ENCODE data around the gene PARP3.

Gene PARP3

GRCh38 chr3:51961602-51962569 is 19.7 kb downstream of the PARP3 start:
- Histone ChIP-seq H3K27ac (ENCODE audit: low read depth, low read length) (no peak overlapping the region), H3K36me3 (ENCODE audit: control insufficient read depth, insufficient read depth, low read length) (no peaks in the 10 kb centered on the region), H3K9me3 (ENCODE audit: control insufficient read depth, insufficient read depth, low read length) (no peaks in the 10 kb centered on the region), H3K9ac (ENCODE audit: low read depth, low read length) (no peak overlapping the region), H3K27me3 (ENCODE audit: control insufficient read depth, insufficient read depth, low read length) (peaks cover 19% of the 10 kb centered on the region), H3K4me3 (ENCODE audit: low read depth, low read length) (no peak overlapping the region), H3K4me1 (ENCODE audit: control insufficient read depth, insufficient read depth, low read length) (peaks cover 15% of the 10 kb centered on the region)

GRCh38 chr3:51962854-51963530 is 20.8 kb downstream of the PARP3 start:
- no peaks in the 10 kb centered on the region for H3K9me3 ChIP-seq (ENCODE audit: control insufficient read depth, insufficient read depth, low read length)
- no peak overlapping the region for H3K4me3 ChIP-seq (ENCODE audit: low read depth, low read length)
- no peaks in the 10 kb centered on the region for H3K36me3 ChIP-seq (ENCODE audit: control insufficient read depth, insufficient read depth, low read length)
- H3K27me3 ChIP-seq (ENCODE audit: control insufficient read depth, insufficient read depth, low read length), result peaks cover 17% of the 10 kb centered on the region
- H3K27ac ChIP-seq (ENCODE audit: low read depth, low read length), result no peak overlapping the region
- no peak overlapping the region for H3K9ac ChIP-seq (ENCODE audit: low read depth, low read length)
- H3K4me1 ChIP-seq (ENCODE audit: control insufficient read depth, insufficient read depth, low read length), result peaks cover 16% of the 10 kb centered on the region

GRCh38 chr3:51963951-51964451 is 21.8 kb downstream of the PARP3 start:
- H3K4me1 ChIP-seq (ENCODE audit: control insufficient read depth, insufficient read depth, low read length), result peaks cover 23% of the 10 kb centered on the region

GRCh38 chr3:51964521-51964920 is 22.4 kb downstream of the PARP3 start:
- no peaks in the 10 kb centered on the region for H3K36me3 ChIP-seq (ENCODE audit: control insufficient read depth, insufficient read depth, low read length)
- H3K9me3 ChIP-seq (ENCODE audit: control insufficient read depth, insufficient read depth, low read length), result no peaks in the 10 kb centered on the region
- peaks cover 29% of the 10 kb centered on the region for H3K4me1 ChIP-seq (ENCODE audit: control insufficient read depth, insufficient read depth, low read length)
- no peak overlapping the region for H3K9ac ChIP-seq (ENCODE audit: low read depth, low read length)
- H3K4me3 ChIP-seq (ENCODE audit: low read depth, low read length), result no peak overlapping the region
- peaks cover 17% of the 10 kb centered on the region for H3K27me3 ChIP-seq (ENCODE audit: control insufficient read depth, insufficient read depth, low read length)
- no peak overlapping the region for H3K27ac ChIP-seq (ENCODE audit: low read depth, low read length)

More at GRCh38 chr3:51963951-51964451, 21.8 kb downstream of the PARP3 start:
- Histone ChIP-seq H3K4me3 (ENCODE audit: low read depth, low read length) (no peak overlapping the region), H3K27ac (ENCODE audit: low read depth, low read length) (no peak overlapping the region), H3K27me3 (ENCODE audit: control insufficient read depth, insufficient read depth, low read length) (peaks cover 17% of the 10 kb centered on the region), H3K9ac (ENCODE audit: low read depth, low read length) (no peak overlapping the region), H3K9me3 (ENCODE audit: control insufficient read depth, insufficient read depth, low read length) (no peaks in the 10 kb centered on the region), H3K36me3 (ENCODE audit: control insufficient read depth, insufficient read depth, low read length) (no peaks in the 10 kb centered on the region)

GRCh38 chr3:51966016-51966415 is 23.9 kb downstream of the PARP3 start:
- Histone ChIP-seq H3K4me3 (ENCODE audit: low read depth, low read length) (no peak overlapping the region), H3K4me1 (ENCODE audit: control insufficient read depth, insufficient read depth, low read length) (peaks cover 31% of the 10 kb centered on the region), H3K36me3 (ENCODE audit: control insufficient read depth, insufficient read depth, low read length) (no peaks in the 10 kb centered on the region), H3K9me3 (ENCODE audit: control insufficient read depth, insufficient read depth, low read length) (no peaks in the 10 kb centered on the region), H3K9ac (ENCODE audit: low read depth, low read length) (no peak overlapping the region), H3K27ac (ENCODE audit: low read depth, low read length) (no peak overlapping the region), H3K27me3 (ENCODE audit: control insufficient read depth, insufficient read depth, low read length) (peaks cover 17% of the 10 kb centered on the region)

GRCh38 chr3:51966486-51966885 is 24.3 kb downstream of the PARP3 start:
- Histone ChIP-seq H3K4me1 (ENCODE audit: control insufficient read depth, insufficient read depth, low read length) (peaks cover 31% of the 10 kb centered on the region), H3K9ac (ENCODE audit: low read depth, low read length) (no peak overlapping the region), H3K36me3 (ENCODE audit: control insufficient read depth, insufficient read depth, low read length) (no peaks in the 10 kb centered on the region), H3K4me3 (ENCODE audit: low read depth, low read length) (peak overlapping the region; percentile 62; the same call in 1 of the 2 replicates), H3K9me3 (ENCODE audit: control insufficient read depth, insufficient read depth, low read length) (no peaks in the 10 kb centered on the region), H3K27me3 (ENCODE audit: control insufficient read depth, insufficient read depth, low read length) (peaks cover 17% of the 10 kb centered on the region), H3K27ac (ENCODE audit: low read depth, low read length) (no peak overlapping the region)

GRCh38 chr3:51966922-51967383 is 24.8 kb downstream of the PARP3 start:
- H3K27ac ChIP-seq (ENCODE audit: low read depth, low read length), result peak overlapping the region; percentile 47
- peak overlapping the region; percentile 62 for H3K4me3 ChIP-seq (ENCODE audit: low read depth, low read length)
- no peak overlapping the region for H3K9ac ChIP-seq (ENCODE audit: low read depth, low read length)

GRCh38 chr3:51967384-51968169 is 25.4 kb downstream of the PARP3 start, which contains the start of gene PCBP4:
Gene PCBP4, minus strand, starts transcription at chr3:51967454. Its CDS starts 6,214 bp downstream, at chr3:51961240.
- Histone ChIP-seq H3K27ac (ENCODE audit: low read depth, low read length) (peak within 1 kb of the TSS; percentile 86), H3K4me1 (ENCODE audit: control insufficient read depth, insufficient read depth, low read length) (peaks cover 31% of the 10 kb centered on the region), H3K27me3 (ENCODE audit: control insufficient read depth, insufficient read depth, low read length) (peaks cover 12% of the 10 kb centered on the region), H3K9me3 (ENCODE audit: control insufficient read depth, insufficient read depth, low read length) (no peaks in the 10 kb centered on the region), H3K4me3 (ENCODE audit: low read depth, low read length) (peak within 1 kb of the TSS; percentile 68), H3K9ac (ENCODE audit: low read depth, low read length) (peak within 1 kb of the TSS; percentile 86), H3K36me3 (ENCODE audit: control insufficient read depth, insufficient read depth, low read length) (no peaks in the 10 kb centered on the region)

More at GRCh38 chr3:51966922-51967383, 24.8 kb downstream of the PARP3 start:
- Histone ChIP-seq H3K27me3 (ENCODE audit: control insufficient read depth, insufficient read depth, low read length) (peaks cover 16% of the 10 kb centered on the region), H3K36me3 (ENCODE audit: control insufficient read depth, insufficient read depth, low read length) (no peaks in the 10 kb centered on the region), H3K4me1 (ENCODE audit: control insufficient read depth, insufficient read depth, low read length) (peaks cover 31% of the 10 kb centered on the region), H3K9me3 (ENCODE audit: control insufficient read depth, insufficient read depth, low read length) (no peaks in the 10 kb centered on the region)

GRCh38 chr3:51968170-51968775 is 26.1 kb downstream of the PARP3 start:
- Histone ChIP-seq H3K9ac (ENCODE audit: low read depth, low read length) (peak overlapping the region; percentile 86), H3K4me1 (ENCODE audit: control insufficient read depth, insufficient read depth, low read length) (peaks cover 31% of the 10 kb centered on the region), H3K9me3 (ENCODE audit: control insufficient read depth, insufficient read depth, low read length) (no peaks in the 10 kb centered on the region), H3K36me3 (ENCODE audit: control insufficient read depth, insufficient read depth, low read length) (no peaks in the 10 kb centered on the region), H3K4me3 (ENCODE audit: low read depth, low read length) (peak overlapping the region; percentile 68), H3K27ac (ENCODE audit: low read depth, low read length) (peak overlapping the region; percentile 86), H3K27me3 (ENCODE audit: control insufficient read depth, insufficient read depth, low read length) (peaks cover 12% of the 10 kb centered on the region)
